Thoracic aorta endothelial cell (primary cell): ENCODE data around the gene MYBPC3. TPM values are rescaled to one million over a fixed set of nuclear protein-coding genes. Genes with fewer than 3 reads are reported as not detected.

Source experiments
- small RNA-seq: library from RNA; depleted of rRNA; stranded (forward); fragments of <200 nt; gene quantifications from one replicate; pipeline ENCODE3, GENCODE V24; 2012
- total RNA-seq: library from RNA; depleted of rRNA; stranded (reverse); fragments of >200 nt; gene quantifications from 2 replicates; pipeline ENCODE4 v1.2.3, GENCODE V29; 2012

Gene MYBPC3
- not detected in 2 replicates for total RNA-seq

DNA sequence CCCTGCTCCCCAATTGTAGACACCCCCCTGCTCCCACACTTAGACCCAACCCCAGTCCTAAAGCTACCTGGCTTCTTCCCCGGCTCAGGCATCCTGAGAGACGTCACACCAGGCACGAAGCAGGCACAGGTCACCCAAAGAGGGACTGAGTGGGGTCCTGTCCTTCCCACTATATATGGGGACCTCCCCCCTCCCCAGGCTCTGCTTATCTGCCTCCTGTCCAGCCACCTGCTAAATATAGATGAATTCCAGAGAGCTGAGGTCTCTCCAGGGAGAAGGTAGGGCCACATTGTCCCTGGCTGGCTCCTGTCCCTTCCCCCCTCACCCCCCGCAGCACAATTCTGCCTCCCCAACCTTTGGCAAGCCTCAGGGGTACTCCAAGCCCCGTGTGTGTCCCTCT lies at the start of gene MYBPC3:
TSS of gene MYBPC3 (minus strand) at position 147 of the 400 bp plus-strand sequence. CDS start at position 92, 55 bp downstream.

GRCh38 chr11:47378010-47378835 lies 25.7 kb upstream of the MYBPC3 start, which contains the start of gene SPI1:
TSS of gene SPI1 (minus strand) at chr11:47378547. CDS start at chr11:47378353, 194 bp downstream.

Small RNAs within 50 kb of the gene (small RNA-seq; reads per million reads assigned to genes)
- gene MIR4487, result not detected

Other genes with a start within 250 kb of the MYBPC3 start
- gene ARFGAP2, start 175.8 kb downstream of the MYBPC3 start, total RNA-seq, result 113 and 145 TPM in 2 replicates
- gene PACSIN3, start 166.3 kb downstream of the MYBPC3 start, total RNA-seq, result 13.0 and 14.6 TPM in 2 replicates
- 85.0 and 103 TPM in 2 replicates for gene DDB2, start 137.7 kb downstream of the MYBPC3 start, total RNA-seq
- gene ACP2, start 103.9 kb downstream of the MYBPC3 start, total RNA-seq, result 23.5 and 27.3 TPM in 2 replicates
- 2.8 and 3.2 TPM in 2 replicates for gene NR1H3, start 94.7 kb downstream of the MYBPC3 start, total RNA-seq
- gene MADD, start 82.6 kb downstream of the MYBPC3 start, total RNA-seq, result 20.5 and 25.5 TPM in 2 replicates
- gene SPI1, start 25.8 kb upstream of the MYBPC3 start, total RNA-seq, result not detected in 2 replicates
- gene SLC39A13, start 55.9 kb upstream of the MYBPC3 start, total RNA-seq, result 49.7 and 51.1 TPM in 2 replicates
- gene PSMC3, start 73.7 kb upstream of the MYBPC3 start, total RNA-seq, result 165 and 178 TPM in 2 replicates
- 0.07 and 0.13 TPM in 2 replicates for gene RAPSN, start 96.4 kb upstream of the MYBPC3 start, total RNA-seq
- gene CELF1, start 200.4 kb upstream of the MYBPC3 start, total RNA-seq, result 145 and 147 TPM in 2 replicates
- gene PTPMT1, start 212.9 kb upstream of the MYBPC3 start, total RNA-seq, result 66.2 and 78.3 TPM in 2 replicates
- 21.4 and 27.5 TPM in 2 replicates for gene KBTBD4, start 226.3 kb upstream of the MYBPC3 start, total RNA-seq
- gene NDUFS3, start 226.4 kb upstream of the MYBPC3 start, total RNA-seq, result 68.4 and 73.0 TPM in 2 replicates
- not detected in 2 replicates for gene FAM180B, start 234.0 kb upstream of the MYBPC3 start, total RNA-seq
- 0.27 and 0.43 TPM in 2 replicates for gene C1QTNF4, start 241.7 kb upstream of the MYBPC3 start, total RNA-seq